Stimulated activated CD4-positive, alpha-beta T cell treated with anti-CD3 and anti-CD28 coated beads, Interleukin-15, amount 100 ng/mL, for 24 hours (primary cell): ENCODE data around the gene USP17L22.
"Not testable (repeated sequence)": the region's sequence is repeated elsewhere in the genome, so short reads cannot be mapped to it uniquely, and the experiment has no call there.

Experiments
- DNase-seq: peaks from one replicate; pipeline ENCODE4 v3.0.0-alpha.2; 2020

USP17L22 gene, protein sequence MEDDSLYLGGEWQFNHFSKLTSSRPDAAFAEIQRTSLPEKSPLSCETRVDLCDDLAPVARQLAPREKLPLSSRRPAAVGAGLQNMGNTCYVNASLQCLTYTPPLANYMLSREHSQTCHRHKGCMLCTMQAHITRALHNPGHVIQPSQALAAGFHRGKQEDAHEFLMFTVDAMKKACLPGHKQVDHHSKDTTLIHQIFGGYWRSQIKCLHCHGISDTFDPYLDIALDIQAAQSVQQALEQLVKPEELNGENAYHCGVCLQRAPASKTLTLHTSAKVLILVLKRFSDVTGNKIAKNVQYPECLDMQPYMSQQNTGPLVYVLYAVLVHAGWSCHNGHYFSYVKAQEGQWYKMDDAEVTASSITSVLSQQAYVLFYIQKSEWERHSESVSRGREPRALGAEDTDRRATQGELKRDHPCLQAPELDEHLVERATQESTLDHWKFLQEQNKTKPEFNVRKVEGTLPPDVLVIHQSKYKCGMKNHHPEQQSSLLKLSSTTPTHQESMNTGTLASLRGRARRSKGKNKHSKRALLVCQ

DNA sequence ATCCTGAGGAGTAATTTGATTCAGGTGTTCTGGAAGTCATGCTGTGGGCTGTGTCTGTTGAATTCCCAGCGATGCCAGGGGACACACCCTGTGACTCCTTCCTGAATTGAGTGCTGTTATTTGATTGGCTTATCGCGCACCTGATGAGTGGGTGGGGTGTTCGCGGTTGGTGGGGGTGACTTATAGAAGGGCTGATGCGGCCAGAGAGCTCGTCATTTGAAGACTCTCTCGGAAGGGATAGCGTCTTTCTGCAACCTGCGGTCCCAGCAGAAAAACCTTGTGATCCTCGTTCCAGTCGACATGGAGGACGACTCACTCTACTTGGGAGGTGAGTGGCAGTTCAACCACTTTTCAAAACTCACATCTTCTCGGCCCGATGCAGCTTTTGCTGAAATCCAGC is at the start of gene USP17L22:
USP17L22 (plus strand) TSS at position 301 of the 400 bp plus-strand sequence; CDS start at position 301, 0 bp downstream.
- DNase-seq = not testable (repeated sequence)

DNA sequence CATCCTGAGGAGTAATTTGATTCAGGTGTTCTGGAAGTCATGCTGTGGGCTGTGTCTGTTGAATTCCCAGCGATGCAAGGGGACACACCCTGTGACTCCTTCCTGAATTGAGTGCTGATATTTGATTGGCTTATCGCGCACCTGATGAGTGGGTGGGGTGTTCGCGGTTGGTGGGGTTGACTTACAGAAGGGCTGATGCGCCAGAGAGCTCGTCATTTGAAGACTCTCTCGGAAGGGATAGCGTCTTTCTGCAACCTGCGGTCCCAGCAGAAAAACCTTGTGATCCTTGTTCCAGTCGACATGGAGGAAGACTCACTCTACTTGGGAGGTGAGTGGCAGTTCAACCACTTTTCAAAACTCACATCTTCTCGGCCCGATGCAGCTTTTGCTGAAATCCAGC is 47.6 kb upstream of the USP17L22 start, which contains the start of gene USP17L12:
USP17L12 (plus strand) TSS at position 301 of the 400 bp plus-strand sequence; CDS start at position 301, 0 bp downstream.
- DNase-seq = not testable (repeated sequence)

DNA sequence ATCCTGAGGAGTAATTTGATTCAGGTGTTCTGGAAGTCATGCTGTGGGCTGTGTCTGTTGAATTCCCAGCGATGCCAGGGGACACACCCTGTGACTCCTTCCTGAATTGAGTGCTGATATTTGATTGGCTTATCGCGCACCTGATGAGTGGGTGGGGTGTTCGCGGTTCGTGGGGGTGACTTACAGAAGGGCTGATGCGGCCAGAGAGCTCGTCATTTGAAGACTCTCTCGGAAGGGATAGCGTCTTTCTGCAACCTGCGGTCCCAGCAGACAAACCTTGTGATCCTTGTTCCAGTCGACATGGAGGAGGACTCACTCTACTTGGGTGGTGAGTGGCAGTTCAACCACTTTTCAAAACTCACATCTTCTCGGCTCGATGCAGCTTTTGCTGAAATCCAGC is 42.8 kb upstream of the USP17L22 start, which contains the start of gene USP17L13:
USP17L13 (plus strand) TSS at position 301 of the 400 bp plus-strand sequence; CDS start at position 301, 0 bp downstream.
- DNase-seq = not testable (repeated sequence)

DNA sequence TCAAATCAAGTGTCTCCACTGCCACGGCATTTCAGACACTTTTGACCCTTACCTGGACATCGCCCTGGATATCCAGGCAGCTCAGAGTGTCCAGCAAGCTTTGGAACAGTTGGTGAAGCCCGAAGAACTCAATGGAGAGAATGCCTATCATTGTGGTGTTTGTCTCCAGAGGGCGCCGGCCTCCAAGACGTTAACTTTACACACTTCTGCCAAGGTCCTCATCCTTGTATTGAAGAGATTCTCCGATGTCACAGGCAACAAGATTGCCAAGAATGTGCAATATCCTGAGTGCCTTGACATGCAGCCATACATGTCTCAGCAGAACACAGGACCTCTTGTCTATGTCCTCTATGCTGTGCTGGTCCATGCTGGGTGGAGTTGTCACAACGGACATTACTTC is 37.2 kb upstream of the USP17L22 start:
- not testable (repeated sequence) for DNase-seq

DNA sequence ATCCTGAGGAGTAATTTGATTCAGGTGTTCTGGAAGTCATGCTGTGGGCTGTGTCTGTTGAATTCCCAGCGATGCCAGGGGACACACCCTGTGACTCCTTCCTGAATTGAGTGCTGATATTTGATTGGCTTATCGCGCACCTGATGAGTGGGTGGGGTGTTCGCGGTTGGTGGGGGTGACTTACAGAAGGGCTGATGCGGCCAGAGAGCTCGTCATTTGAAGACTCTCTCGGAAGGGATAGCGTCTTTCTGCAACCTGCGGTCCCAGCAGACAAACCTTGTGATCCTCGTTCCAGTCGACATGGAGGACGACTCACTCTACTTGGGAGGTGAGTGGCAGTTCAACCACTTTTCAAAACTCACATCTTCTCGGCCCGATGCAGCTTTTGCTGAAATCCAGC is 33.3 kb upstream of the USP17L22 start, which contains the start of gene USP17L15:
USP17L15 (plus strand) TSS at position 301 of the 400 bp plus-strand sequence; CDS start at position 301, 0 bp downstream.
- not testable (repeated sequence) for DNase-seq

DNA sequence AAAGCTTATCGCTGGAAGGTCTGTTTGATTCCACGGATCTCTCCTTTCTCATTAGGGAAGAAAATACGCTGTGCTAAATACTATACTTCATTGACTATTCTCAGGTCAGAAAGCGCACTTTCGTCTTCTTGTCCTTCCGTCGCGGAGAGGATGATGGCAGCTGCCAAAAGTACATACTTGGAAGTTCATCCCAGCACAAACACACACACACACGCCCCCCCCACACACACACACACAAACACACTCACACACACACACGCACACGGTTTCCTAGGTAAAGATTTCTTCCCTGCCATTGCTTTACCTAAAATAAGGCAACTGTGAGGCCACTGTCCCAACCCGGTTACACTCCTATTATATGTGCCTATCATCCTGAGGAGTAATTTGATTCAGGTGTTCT is 29.0 kb upstream of the USP17L22 start:
- not testable (repeated sequence) for DNase-seq

DNA sequence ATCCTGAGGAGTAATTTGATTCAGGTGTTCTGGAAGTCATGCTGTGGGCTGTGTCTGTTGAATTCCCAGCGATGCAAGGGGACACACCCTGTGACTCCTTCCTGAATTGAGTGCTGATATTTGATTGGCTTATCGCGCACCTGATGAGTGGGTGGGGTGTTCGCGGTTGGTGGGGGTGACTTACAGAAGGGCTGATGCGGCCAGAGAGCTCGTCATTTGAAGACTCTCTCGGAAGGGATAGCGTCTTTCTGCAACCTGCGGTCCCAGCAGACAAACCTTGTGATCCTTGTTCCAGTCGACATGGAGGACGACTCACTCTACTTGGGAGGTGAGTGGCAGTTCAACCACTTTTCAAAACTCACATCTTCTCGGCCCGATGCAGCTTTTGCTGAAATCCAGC is 23.8 kb upstream of the USP17L22 start, which contains the start of gene USP17L17:
USP17L17 (plus strand) TSS at position 301 of the 400 bp plus-strand sequence; CDS start at position 301, 0 bp downstream.
- DNase-seq = not testable (repeated sequence)

DNA sequence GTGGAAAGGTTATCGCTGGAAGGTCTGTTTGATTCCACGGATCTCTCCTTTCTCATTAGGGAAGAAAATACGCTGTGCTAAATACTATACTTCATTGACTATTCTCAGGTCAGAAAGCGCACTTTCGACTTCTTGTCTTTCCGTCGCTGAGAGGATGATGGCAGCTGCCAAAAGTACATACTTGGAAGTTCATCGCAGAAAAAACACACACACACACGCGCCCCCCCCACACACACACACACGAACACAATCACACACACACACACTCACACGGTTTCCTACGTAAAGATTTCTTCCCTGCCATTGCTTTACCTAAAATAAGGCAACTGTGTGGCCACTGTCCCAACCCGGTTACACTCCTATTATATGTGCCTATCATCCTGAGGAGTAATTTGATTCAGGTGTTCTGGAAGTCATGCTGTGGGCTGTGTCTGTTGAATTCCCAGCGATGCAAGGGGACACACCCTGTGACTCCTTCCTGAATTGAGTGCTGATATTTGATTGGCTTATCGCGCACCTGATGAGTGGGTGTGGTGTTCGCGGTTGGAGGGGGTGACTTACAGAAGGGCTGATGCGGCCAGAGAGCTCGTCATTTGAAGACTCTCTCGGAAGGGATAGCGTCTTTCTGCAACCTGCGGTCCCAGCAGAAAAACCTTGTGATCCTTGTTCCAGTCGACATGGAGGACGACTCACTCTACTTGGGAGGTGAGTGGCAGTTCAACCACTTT is 19.3 kb upstream of the USP17L22 start, which contains the start of gene USP17L18:
USP17L18 (plus strand) TSS at position 678 of the 728 bp plus-strand sequence; CDS start at position 678, 0 bp downstream.
- peak; percentile 0 for DNase-seq

DNA sequence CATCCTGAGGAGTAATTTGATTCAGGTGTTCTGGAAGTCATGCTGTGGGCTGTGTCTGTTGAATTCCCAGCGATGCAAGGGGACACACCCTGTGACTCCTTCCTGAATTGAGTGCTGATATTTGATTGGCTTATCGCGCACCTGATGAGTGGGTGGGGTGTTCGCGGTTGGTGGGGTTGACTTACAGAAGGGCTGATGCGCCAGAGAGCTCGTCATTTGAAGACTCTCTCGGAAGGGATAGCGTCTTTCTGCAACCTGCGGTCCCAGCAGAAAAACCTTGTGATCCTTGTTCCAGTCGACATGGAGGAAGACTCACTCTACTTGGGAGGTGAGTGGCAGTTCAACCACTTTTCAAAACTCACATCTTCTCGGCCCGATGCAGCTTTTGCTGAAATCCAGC is 14.3 kb upstream of the USP17L22 start, which contains the start of gene USP17L19:
USP17L19 (plus strand) TSS at position 301 of the 400 bp plus-strand sequence; CDS start at position 301, 0 bp downstream.
- not testable (repeated sequence) for DNase-seq

DNA sequence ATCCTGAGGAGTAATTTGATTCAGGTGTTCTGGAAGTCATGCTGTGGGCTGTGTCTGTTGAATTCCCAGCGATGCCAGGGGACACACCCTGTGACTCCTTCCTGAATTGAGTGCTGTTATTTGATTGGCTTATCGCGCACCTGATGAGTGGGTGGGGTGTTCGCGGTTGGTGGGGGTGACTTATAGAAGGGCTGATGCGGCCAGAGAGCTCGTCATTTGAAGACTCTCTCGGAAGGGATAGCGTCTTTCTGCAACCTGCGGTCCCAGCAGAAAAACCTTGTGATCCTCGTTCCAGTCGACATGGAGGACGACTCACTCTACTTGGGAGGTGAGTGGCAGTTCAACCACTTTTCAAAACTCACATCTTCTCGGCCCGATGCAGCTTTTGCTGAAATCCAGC is 9.6 kb upstream of the USP17L22 start, which contains the start of gene USP17L20:
USP17L20 (plus strand) TSS at position 301 of the 400 bp plus-strand sequence; CDS start at position 301, 0 bp downstream.
- DNase-seq = not testable (repeated sequence)

DNA sequence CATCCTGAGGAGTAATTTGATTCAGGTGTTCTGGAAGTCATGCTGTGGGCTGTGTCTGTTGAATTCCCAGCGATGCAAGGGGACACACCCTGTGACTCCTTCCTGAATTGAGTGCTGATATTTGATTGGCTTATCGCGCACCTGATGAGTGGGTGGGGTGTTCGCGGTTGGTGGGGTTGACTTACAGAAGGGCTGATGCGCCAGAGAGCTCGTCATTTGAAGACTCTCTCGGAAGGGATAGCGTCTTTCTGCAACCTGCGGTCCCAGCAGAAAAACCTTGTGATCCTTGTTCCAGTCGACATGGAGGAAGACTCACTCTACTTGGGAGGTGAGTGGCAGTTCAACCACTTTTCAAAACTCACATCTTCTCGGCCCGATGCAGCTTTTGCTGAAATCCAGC is 4.8 kb upstream of the USP17L22 start, which contains the start of gene USP17L21:
USP17L21 (plus strand) TSS at position 301 of the 400 bp plus-strand sequence; CDS start at position 301, 0 bp downstream.
- not testable (repeated sequence) for DNase-seq

DNA sequence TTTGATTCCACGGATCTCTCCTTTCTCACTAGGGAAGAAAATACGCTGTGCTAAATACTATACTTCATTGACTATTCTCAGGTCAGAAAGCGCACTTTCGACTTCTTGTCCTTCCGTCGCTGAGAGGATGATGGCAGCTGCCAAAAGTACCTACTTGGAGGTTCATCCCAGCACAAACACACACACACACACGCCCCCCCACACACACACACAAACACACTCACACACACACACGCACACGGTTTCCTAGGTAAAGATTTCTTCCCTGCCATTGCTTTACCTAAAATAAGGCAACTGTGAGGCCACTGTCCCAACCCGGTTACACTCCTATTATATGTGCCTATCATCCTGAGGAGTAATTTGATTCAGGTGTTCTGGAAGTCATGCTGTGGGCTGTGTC is 4.3 kb downstream of the USP17L22 start:
- DNase-seq = peak; percentile 18
